GM12801 (cell line): ENCODE measurements around the gene TNFRSF18.

Experiments used
- CTCF ChIP-seq: IDR thresholded peaks from one replicate; pipeline ENCODE4 v1.5.1; 2011; ENCODE audit warnings: control low read depth; ENCODE audit not compliant: insufficient read length; ENCODE audit errors: extremely low read depth

Gene TNFRSF18

GRCh38 chr1:1216770-1217620, 10.6 kb upstream of the TNFRSF18 start:
- TF ChIP-seq CTCF, result no peak

- TF ChIP-seq CTCF, result no peak
Observed at GRCh38 chr1:1215881-1216605, 9.7 kb upstream of the TNFRSF18 start.

- TF ChIP-seq CTCF, result no peak
Observed at GRCh38 chr1:1215080-1215676, 8.8 kb upstream of the TNFRSF18 start.

DNA sequence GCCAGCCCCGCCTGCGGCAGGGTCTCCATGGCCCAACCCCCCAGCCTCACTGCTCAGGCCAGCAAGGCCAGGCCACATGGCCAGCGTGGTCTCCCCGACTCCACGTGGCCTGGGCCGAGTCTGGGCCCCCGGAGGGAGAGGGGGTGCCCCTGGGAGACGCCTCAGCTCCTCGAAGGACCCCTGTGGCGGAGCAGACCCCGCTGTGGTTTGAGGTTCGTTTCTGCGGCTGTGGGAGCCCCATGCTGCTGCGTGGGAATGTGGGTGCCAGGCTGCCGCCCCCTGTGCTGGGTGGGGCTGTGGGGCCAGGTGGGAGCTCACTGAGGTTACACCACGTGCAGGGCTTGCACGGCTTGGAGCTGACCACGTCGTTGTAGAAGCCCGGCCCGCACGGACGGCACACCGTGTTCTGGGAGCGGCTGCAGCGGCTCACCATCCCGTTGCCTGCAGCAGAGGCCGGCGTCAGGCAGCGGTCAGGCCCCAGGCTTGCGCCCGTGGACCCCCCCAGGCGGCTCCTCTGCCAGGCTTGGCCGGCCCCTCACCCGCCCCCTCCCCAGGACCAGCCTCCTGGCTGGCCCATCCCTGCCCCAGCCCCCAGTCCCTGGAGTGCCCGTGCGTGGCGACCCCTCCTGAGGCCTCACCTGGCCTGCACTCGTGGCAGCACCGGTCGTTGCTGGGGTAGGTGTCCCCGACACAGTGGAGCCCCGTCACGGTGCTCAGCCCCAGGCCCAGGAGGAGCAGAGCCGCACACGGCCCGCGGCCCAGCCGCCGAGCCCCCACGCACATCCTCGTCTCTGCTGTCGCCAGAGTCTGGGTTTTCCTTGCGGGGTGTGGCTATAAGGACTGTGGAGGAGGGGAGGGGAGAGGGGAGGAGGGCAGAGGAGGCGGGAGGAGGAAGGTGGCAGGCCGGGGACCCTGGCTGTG, 7.2 kb upstream of the TNFRSF18 start, which contains the start of gene TNFRSF4:
Gene TNFRSF4, minus strand, starts transcription at position 809 of the 921 bp plus-strand sequence. Its CDS starts 26 bp downstream, at position 783.
- TF ChIP-seq CTCF, result no peak

- no peak for TF ChIP-seq CTCF
Observed at GRCh38 chr1:1212780-1213344, 6.5 kb upstream of the TNFRSF18 start.

DNA sequence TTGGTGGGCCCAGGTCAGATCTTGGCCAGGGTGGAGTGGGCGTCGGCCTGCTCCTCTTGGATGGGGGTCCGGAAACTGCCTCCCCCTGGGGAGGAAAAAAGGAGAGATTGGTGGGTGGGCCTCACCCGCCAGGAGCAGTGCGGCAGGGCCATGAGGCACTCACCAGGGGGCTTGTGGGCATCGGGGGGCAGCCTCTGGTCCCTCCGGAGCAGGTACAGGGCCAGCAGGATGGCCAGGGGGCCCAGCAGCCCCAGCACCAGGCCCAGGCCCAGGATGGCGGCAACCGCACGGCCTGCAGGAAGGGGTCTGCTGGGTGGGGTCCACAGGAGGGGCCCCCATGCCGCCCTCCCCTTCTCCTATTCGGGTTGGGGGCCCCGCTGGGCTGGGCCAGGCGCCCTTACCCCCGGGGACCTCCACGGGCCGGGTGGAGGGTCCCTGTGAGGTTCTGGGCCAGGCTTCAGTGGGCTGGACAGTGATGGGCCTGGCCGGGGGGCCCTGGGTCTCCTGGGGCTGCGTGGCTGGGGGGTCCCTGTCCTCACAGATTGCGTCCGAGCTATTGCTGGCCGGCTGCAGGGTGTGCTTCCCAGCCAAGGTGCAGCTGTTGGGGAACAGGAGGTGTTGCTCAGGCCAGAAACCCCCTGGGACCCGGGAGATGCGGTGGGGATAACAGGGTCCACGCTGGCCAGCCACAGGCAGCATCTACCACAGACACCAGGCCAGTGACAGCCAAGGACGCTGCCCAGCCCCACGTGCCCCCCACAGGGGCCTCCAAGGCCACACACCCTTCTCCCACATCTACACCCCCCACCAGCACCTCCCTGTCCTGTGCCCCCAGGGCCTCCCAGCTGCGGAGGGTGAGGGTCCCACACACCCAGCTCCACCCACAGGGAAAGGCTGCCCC, 5.4 kb upstream of the TNFRSF18 start:
- no peak for TF ChIP-seq CTCF
